HG03103 (cell line): Measurements from ENCODE around the gene ABCA4.
"Not testable (repeated sequence)": the region's sequence is repeated elsewhere in the genome, so short reads cannot be mapped to it uniquely, and the experiment has no call there.

Source experiments
- ATAC-seq: cut with Tn5 transposase; IDR thresholded peaks from one replicate; pipeline ENCODE4 v1.9.1; 2021; ENCODE audit warnings: low read depth; ENCODE audit not compliant: unreplicated experiment

Gene ABCA4

GRCh38 chr1:94120991-94121390 lies at the start of gene ABCA4:
ABCA4 (minus strand) TSS chr1:94121148; CDS start chr1:94121045, 103 bp downstream.
- no peak for ATAC-seq

- ATAC-seq = no peak
Observed at GRCh38 chr1:94169126-94169525, 48.2 kb upstream of the ABCA4 start.

- ATAC-seq = no peak
Observed at GRCh38 chr1:94165843-94166242, 44.9 kb upstream of the ABCA4 start.

DNA sequence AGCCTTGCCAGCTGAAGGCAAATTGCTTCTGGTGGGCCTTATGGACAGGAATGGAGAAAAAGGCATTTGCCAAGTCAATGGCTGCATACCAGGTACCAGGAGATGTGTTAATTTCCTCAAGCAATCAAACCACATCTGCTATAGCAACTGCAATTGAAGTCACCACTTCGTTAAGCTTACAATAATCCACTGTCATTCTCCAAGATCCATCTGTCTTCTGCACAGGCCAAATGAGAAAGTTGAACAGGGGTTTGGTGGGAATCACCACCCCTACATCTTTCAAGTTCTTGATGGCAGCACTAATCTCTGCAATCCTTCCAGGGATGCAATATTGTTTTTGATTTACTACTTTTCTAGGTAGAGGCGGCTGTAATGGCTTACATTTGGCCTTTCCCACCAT lies 43.9 kb upstream of the ABCA4 start:
- ATAC-seq = not testable (repeated sequence)

- ATAC-seq = not testable (repeated sequence)
Observed at GRCh38 chr1:94164121-94164520, 43.2 kb upstream of the ABCA4 start.

GRCh38 chr1:94163249-94163648 lies 42.3 kb upstream of the ABCA4 start:
- not testable (repeated sequence) for ATAC-seq

DNA sequence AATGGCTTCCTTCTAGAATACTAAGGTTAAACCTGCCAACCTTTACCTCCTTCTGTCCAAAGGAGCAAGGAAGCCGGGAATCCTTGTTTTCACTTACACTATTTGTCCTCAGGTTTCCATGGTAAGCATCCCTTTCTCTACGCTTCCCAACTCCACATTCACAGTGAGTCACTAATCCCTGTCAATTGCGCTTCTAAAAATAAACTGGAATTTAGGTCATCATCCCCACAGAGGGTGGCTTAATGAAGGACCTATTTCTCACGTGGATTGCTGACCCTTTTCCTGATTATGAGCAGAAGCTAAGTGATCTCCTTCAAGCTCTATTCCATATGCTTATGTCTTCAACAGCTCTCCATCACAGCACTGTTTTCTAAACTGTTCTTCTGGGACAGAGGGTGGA lies 39.9 kb upstream of the ABCA4 start:
- ATAC-seq = no peak

DNA sequence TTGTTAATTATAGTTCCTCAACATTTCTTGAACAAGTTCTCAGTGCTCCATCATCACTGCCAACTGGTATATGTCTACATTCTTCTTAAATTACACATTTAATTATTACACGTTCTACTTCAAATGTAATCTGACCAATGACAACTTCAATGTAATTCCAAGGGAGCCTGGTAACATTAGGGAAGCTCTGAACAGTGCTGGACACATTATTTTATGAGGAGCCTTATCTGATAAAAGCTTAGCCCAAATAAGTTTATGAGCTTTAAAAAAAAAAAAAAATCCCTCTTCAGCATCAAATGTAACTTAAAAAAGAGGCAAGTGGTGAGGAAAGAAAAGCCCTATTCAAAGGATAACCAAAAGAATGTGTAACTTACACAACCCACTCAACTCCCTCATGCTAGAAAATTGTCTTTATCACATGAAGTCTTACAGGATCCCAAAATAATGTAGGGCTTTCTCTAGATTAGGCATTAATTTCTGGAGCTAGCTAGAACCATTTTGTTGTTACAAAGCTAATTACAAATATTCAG lies 35.2 kb upstream of the ABCA4 start:
- no peak for ATAC-seq

DNA sequence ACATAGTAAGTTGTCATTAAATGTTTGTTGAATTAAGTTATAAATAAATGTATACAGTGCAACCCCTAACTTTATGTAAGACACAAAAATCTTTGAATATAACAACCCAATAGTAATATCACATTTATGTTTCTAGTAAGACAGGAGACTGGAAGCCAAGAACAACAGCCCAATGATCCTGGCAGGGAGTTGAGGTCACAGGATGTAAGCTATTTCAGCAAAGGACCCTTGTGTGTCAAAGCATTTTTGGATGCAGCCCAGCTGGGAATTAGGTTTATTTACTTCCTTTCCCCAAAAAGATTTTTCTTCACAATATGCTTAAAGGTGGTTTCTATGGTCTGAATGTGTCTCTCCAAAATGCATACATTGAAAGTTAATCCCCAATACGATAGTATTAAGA lies 34.0 kb upstream of the ABCA4 start:
- no peak for ATAC-seq

DNA sequence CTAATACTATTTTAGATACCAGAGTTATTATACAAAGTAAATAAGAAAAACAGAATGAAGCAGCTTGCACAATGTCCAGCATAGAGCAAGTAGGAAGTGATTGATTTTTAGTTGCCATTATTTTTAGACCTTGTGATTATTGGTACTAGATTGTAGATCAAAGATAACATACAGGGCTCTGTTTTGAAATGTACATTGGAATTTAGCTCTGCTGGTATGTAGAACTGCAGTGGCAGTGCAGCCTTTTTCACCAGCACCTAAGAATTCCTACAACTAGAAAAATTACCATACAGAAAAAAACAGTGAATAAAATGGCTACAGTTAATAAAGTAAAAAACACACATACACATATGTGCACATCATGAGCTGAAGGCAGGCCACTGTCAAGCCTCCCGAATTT lies 32.2 kb upstream of the ABCA4 start:
- ATAC-seq = no peak

- not testable (repeated sequence) for ATAC-seq
Observed at GRCh38 chr1:94149166-94149565, 28.2 kb upstream of the ABCA4 start.

DNA sequence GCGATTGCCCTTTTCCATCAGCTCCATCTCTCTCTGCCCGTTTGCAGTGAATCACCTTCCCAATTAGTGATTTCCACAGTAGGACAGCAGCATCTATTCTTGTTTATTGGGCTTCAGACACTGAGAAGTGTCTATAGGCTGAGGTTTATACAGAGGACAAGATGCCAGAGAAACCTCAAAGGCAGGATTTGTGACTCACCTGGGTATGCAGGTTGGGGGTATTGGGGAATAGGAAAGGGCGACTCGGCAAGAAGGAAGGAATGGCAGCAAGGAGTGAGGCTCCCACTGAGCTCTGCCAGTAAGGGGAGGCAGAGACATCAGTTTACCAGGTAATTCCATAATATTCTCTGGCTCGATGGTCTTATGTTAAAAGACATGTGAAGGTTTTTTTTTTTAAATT lies 25.3 kb upstream of the ABCA4 start:
- no peak for ATAC-seq

GRCh38 chr1:94144836-94145235 lies 23.9 kb upstream of the ABCA4 start:
- ATAC-seq = no peak

- no peak for ATAC-seq
Observed at GRCh38 chr1:94143809-94144176, 22.8 kb upstream of the ABCA4 start.

GRCh38 chr1:94143173-94143808 lies 22.3 kb upstream of the ABCA4 start:
- no peak for ATAC-seq

DNA sequence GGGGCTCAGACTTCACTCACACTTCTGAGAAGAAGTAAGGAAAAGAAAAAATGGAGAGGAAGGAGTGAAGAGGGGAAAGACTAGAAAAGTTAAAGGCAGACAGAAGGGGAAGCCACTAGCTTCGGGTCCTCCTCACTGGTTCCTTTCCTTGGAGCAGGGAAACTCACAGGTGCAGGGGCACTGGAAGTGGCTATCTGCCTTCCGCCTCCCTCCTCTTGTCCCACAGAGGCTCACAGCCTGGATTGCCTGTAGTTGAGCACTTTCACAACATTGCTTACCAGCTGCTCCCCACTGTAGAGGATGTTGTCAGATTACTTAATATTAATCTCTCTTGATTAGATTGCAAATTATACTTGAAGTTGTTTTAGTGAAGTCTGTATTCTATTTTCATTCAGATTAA lies 21.6 kb upstream of the ABCA4 start:
- no peak for ATAC-seq

GRCh38 chr1:94142022-94142421 lies 21.1 kb upstream of the ABCA4 start:
- no peak for ATAC-seq

DNA sequence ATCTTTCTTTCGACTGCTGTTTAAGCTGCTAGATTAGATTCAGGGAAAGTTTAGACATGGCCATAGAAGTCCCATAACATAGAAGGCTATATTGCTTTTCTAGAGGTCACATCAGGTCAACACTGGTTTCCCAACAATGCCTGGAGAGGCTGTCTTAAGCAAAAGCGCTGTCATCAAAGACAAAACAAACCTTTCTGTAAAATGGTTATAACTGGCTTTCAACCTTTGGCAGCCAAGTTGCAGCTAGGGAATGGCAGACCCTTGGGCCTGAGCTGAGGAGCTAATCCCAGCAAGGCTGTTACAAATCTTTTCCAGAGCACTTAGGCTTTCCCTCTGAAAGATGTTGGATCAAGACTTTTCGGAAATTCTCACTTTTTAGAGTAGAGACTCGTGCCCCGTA lies 11.2 kb upstream of the ABCA4 start:
- ATAC-seq = no peak

DNA sequence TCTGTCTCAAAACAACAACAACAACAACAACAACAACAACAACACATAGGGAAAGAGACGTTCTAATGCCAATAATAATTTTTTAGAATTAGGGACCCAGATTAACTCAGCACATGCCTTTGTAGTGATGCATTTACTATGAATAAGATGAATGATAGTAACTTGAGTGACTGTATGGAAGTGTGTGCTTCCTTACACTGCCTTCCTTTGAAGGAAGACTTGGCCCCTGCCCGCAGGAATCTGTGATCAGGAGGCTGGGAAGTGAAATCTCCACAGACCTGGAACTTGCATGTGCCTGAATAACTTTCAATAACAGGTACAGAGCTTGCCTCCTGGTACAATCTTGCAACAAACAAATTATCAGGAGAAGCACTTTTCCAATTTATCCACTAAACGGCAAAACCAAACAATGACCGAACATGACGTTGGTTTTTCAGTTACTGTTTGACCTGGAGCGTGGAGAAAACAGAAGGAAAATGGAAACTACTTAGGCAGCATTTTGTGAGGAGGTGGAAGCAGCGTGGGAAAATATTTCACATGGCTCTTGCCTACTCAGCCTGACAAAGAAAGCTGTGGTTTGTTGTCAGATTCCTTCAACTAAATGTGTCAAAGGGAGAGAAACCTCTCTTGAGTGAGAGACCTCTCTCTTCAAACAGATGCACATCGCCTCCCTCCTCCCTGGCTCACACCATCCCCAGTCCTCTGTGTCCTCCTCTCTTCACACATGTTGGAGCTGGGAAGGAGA lies 10.1 kb upstream of the ABCA4 start:
- ATAC-seq = no peak

DNA sequence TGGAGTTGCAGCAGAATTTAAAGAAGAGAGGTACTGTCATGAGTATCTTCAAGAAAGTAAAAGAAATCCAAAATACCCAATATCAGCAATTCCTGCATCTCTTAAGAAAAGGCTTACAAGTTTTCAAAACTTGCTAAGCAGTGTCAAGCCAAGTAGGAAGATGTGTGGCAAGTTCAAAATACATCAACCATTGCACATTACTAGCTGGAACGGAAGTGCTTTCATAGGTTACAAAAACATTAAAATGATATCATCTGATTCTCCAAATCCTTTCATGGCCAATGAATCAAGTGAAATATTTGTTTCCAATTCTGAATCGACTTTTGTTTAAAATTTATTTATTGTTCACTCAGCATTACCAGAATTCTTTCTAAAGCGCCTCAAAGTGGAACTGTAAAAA lies 5.7 kb upstream of the ABCA4 start:
- ATAC-seq = no peak

GRCh38 chr1:94125551-94126514 lies 4.9 kb upstream of the ABCA4 start:
- ATAC-seq = no peak
